Measurements from ENCODE around the gene NKX6-2.

- no peak for TF ChIP-seq CTCF (IDR thresholded peaks at IDR 0.05)
- TF ChIP-seq POLR2A (IDR thresholded peaks at IDR 0.05): no peak
Observed at GRCh38 chr10:132738454-132739224, 47.3 kb downstream of the NKX6-2 start.
